ENCODE data around the gene MKLN1.

MKLN1 gene

DNA sequence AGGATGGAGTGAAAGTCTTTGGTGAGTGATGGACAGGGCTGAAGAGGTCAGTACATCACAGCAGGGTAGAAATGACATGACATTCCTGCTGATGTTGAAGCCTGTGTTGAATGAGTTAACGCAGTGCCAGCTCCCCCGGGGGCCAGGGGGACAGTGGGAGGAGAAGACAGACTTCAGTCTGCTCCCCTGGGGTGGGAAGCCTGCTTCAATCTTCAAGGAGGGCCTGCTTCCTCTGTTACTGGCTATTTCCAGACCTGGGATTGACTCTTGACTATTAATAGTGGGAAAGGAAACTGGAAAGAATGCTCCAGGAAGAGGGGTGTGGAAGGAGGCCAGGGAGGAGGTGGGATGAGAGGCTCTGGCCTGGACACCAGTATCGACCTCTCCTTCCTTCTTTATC lies 201.5 kb downstream of the MKLN1 start:
- DNase-seq, result no peak

DNA sequence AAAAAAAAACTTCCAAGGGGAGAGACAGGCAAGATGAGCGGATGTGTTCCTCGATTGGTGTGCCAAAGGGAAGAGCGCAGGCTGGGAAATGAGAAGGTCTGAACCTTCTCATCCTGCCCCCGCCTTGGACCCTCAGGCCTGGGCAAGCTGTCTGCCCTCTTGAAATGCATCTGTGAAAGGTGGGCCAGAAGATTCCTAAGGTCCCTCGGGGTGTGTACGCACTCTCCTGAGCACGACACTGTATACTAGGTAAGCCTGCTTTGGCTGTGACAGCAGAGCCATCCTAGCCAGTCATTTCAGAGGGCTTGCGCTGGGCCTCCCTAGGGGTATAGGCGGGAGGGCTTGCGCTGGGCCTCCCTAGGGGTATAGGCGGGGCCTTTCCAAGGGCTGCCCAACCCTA lies 201.9 kb downstream of the MKLN1 start:
- DNase-seq, result no peak

DNA sequence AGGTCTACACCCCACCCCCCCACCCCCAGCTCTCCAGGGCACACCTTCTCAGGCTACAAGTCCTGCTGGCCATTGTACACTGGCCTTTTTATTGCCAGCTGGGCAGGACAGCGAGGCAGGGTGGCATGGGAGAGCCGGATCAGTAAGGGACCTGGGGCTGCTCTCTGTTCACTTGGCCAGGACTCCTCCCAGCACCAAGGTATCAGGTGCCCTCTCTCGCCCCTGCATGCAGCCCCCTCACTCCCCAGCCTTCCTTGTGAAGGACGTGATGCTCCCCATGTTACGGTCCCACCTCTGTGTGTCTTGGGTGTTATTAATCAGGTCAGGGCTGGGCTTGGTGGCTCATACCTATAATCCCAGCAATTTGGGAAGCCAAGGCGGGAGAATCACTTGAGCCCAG lies 202.5 kb downstream of the MKLN1 start:
- DNase-seq, result no peak

DNA sequence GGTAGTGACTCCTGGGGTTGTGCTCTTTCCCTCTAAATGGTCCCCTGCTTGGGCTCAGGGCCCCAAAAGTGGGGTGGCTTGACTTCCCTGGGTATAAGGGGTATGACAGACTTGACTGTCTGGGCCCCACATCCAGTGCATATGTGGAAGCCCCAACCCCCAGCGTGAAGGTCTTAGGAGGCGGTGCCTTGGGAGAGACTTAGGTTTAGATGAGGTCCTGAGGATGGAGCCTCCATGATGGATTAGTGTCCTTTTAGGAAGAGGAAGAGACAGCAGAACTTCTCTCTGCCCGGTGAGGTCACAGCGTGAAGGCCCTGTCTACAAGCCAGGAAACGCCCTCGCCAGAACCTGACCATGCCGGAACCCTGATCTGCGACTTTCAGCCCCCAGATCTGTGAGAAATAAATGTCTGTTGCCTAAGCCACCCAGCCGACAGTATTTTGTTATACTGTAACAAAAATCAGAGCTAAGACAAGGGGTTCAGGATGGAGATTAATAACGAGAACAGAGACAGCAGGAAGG lies 205.0 kb downstream of the MKLN1 start:
- DNase-seq, result no peak

DNA sequence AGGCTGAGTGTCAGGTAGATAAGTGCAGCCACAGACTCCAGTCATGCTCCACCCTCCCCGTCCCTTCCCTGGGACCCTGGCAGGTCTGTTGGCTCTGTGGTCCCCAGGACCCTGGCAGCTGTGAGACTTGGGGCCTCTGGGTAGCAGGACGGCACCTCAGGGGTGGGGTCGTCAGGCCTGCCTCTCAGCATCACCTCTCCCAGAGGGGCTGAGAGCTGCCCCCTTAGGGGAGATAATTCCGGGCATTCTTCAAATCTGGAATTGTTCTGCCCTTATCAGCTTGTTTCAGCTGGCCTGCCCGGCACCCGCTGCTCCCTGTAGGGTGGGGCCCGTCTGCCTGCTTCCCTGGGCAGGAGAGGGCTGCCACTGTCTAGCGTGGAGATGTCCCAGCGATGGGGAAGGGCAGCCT lies 205.5 kb downstream of the MKLN1 start:
- no peak for DNase-seq

DNA sequence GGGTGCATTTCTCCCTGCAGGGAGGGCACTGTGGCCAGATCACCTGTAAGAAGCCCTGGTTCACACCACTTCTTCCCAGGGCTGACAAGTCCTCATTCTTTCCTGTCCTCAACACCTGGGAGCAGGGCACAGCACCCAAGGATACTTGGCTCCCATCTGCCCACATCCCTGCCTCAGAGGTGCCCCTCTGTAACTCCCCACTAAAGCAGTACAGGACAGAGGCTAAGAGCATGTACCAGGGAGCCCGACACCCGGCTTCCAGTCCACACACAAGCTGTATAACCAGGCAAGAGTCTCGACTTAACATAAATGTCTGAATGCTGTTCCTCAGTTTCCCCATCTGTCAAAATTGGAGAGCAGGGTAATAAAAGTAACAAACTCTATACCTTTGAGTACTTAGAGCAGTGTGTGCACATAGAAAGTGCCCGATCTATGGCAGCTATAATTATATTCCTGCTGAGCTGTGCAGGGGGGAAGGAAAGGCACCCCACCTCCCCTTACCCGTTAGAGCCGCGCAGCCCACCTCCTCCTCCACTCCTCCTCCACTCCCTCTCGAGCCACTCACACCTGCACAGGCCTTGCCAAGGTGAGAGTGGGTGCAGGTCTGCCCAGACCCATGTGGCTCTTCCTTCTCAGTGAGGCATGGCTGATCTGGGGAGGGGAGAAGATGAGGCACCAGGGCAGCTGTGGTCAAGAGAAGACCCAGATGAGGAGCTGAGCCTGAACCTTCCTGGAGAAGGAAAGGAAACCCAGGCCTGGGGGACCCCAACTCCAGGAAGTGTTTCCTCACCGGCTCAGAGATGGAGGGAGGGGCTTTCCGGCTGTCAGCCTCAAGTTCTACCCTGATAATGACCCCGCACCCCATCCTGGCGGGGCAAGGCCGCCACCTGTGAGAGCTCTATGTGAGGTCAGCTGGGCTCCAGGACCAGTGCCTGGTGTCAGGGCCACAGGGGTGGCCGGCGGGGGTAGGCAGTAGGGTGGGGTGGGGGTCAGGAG lies 206.2 kb downstream of the MKLN1 start:
- no peak for DNase-seq

DNA sequence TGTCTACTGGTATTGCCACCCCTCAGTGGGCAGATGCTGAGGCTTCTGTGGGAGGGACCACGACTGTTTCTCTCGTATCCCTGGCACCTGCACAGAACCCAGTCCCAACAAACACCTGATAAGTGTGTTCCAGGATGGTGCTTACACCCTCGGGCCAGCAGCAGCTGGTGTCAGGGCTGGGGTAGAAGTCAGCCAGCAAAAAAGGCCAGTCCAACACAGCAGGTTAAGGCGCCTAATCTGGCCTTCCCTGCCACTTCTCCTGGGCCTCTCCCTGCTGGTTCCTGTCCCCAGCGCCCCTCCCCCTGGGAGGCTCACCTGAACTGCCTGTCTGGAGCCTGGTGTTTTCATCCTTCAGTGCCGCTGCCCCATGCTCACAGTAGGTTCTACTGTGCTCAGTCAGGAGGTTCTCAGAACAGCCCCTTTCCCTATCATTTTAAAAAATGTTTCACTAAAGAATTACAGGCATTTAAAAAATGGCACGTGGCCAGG lies 208.7 kb downstream of the MKLN1 start:
- DNase-seq, result no peak

DNA sequence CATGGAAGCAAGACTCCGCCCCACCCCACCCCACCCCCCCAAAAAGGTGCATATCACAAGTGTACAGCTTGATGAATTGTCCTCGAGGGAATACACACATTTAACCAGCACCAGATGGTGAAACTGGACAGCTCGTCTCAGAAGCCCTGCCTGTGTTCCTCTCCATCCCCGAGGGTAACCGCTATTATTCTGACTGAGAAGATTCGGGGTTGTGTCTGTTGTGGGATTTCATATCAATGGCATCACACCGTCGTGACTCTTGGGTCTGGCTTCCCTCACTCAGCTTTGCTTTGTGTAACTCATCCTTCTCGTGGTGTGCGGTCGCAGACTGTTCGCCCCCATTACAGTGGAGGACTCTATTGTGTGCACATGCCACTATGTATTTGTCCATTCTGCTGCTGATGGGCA lies 209.9 kb downstream of the MKLN1 start:
- no peak for DNase-seq

DNA sequence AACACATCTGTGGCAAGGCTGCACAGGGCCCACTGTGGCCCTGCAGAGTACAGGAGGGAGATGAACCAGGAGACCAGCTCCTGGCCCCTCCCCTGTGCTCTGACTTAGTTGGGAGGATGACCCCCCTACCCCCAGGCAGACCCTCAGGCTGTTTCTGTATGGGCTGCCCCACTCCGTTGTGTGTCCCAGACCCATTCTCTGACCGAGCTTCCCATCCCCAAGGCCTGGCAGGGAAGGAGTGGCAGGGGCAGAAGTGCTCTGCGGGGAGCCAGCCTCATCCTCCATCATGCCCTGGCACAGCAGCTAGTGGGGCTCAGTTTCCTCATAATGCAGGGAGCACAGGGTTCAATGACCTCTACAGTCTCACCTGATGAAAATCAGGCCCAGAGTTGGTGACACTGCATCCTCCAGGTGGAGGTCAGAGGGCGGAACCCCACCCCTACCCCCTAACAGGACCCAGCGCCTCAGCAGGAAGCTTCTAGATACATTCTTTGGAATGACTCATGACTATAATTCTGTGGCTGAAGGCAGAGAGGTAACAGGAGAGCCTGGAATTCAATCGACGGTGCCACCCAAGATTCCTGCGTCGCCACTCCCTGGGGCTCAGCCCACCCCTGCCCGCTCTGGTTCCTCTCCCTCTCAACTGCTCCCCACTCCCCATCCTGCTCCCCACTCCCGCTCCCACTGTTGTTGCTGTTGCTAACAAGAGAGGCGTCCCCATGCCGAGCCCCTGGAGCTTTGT lies 210.6 kb downstream of the MKLN1 start:
- DNase-seq, result no peak

DNA sequence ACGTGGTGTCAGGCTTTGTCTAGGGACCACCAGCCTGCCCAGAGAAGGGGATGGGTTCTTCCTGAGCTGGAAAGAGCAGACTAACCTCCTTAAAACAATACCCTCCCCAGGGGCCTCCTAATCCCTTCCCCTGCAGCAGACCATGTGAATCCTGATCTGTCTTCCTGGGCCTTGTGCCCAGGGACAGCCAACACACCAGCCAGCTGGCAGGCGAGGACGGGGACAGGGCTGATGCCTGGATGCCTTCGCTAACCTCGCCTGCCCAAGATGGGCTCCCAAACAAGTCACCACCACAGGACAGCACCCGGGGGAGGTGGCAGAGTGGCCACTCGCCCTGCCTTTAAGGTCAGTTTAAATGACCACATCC lies 211.1 kb downstream of the MKLN1 start:
- DNase-seq, result no peak

DNA sequence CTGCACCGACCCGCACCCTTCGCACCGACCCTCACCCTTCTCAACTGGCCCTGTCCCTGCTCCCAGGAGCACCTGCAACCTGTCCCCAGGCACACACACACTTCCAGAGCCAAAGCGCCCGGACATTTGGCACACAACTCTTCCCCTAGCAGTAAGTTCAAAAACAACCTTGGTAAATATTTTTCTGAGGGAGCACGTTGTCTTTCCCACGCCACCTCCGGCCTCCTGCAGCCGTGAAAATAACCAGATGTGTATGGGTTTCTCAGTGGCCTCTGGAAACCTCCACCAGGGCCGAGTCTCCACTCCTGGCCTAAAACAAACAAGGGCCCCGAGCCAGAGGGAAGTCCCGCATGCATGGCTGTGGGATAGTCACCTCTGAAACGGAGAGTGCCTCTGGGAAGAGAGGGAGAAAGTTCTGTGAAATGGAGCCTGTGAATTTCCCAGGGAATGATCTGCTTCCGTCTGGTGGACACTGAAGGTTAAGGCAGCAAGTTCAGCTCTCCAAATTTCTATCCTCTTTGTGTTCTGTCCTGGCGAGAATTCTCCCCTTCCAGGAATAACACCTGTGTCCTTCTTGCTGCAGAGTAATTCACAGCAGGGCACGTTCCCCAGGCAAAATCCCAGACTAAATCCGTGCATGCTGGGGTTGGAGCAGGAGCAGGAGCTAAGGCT lies 213.0 kb downstream of the MKLN1 start:
- DNase-seq, result no peak

DNA sequence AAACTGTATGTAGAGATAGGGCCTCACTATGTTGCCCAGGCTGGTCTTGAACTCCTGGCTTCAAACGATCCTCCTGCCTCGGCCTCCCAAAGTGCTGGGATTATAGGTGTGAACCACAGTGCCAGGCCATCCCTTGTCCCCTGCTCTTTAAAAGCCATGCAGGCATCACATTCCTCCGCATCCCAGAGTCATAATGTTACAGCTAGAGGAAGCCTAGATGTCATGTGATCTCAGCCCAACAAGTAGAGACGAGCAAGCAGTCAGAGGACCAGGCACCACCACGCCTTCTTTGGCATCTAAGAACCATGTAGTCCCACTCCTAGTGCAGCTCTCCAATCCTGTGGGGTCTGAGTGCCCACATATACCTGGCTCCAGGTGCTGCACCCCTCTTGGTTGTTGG lies 215.6 kb downstream of the MKLN1 start:
- DNase-seq, result no peak

DNA sequence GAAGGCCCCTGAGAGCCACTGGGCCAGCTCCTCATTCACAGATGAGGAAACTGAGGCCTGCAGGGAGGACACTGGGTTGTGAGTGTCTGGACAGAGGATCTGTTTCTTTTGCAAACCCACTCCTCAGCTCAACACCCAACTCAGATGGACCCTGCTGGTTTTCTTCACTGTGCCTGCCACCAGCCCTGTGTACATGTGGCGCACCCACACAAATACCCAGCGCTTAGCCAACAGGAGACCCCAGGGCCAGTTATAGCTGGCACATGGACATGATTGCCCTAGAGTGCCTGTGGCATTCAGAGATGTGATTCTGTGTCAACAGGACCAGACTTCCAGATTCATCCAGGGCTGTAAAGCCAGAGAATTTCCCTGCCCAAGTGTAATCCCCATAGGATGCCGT lies 216.3 kb downstream of the MKLN1 start:
- no peak for DNase-seq

DNA sequence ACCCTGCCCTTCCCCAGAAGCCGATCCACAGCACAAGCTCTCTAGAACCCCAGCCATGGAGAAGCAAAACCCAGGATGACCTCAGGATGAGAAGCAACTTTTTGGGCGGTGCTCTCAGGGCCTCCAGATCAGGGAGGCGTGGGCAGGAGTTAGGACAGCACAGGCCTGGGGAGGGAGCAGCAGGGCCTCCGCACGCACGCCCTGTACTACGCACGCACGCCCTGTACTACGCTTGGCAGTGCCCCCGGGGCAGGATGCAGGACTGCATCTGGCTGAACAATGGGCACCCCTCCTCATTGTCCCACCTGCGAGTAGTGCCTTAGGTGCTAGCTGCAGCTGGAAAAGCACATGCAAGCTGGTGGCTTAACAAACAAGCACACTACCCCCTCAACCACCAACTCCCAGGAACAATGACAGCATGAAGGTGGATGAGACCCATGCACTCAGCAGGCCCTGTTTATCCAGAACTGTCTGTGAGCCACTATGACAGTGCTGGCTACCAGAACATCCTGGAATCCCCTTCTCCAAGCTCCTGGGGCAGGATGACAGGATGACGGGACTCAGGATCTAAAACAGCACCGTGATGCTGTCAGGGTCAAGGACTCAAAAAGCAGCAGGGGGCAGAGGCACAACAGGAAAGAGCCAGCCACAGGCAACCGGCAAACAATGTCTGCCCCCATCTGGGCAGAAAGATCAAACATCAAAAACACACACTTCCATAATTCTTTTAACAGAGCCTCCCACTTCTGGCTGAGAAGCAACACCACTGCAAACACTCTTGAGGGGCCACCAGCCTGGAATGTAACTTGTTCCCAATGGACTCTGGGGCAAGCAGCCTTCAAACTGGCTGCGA lies 217.0 kb downstream of the MKLN1 start:
- DNase-seq, result no peak

DNA sequence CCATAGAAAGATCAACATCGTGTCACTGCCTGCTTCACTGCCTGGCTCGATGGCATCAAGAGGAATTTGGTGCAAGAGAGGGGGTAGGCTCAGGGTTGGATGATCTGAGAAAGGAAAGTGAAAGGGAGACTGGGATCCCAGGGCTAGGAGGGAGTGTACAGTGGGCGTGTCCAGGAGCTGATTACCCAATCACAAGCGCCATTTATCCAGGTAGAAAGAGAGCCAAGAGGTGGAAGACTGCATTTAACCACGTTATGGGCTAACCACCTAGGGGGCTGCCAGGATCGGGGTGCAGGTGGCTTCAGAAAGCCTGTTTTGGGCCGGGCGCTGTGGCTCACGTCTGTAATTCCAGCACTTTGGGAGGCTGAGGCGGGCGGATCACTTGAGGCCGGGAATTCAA lies 218.4 kb downstream of the MKLN1 start:
- DNase-seq, result no peak
